GM18951 (cell line): Measurements from ENCODE around the gene PHYH.
"Not testable (repeated sequence)": the region's sequence is repeated elsewhere in the genome, so short reads cannot be mapped to it uniquely, and the experiment has no call there.

Source experiments
- POLR2A ChIP-seq: IDR thresholded peaks from 4 replicates; pipeline ENCODE4 v1.6.1; 2011; ENCODE audit warnings: mild to moderate bottlenecking; ENCODE audit not compliant: insufficient read length, insufficient read depth; ENCODE audit errors: extremely low read depth
- in situ Hi-C: fragments of 300-500 bp; cut with MboI; formaldehyde crosslinking; loops from one replicate; pipeline ENCODE4 v1.12.0; 2022; ENCODE audit warnings: low sequenced_read_pairs, mixed read lengths, inconsistent platforms; ENCODE audit not compliant: unreplicated experiment

The PHYH gene

DNA sequence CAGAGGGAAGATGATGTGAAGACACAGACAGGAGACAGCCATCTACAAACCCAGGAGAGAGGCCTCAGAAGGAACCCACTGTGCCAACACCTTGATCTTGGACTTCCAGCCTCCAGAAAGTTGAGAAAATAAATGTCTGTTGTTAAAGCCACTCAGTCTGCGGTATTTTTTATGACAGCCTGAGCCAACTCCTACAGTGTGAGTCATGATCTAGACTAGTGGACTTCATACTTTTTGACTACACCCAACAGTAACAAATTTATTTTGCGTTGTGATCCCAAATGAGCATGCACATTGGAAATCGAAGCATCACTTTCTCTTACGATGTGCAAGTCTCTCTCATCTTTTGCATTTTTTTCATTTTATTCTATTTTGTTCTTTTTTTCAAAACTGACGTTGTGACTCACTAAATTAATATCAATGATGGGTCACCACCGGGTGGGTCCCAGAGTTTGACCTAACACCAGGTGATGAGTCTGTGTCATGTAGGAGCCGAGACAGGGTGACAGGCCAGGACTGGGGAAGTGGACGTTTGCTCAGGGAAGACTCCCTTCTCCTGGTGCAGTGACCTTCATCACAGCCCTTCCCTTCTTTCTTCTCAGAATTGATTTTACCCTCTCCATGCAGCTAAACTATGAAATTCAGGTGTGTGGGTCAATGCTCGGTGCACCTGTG lies 28.9 kb downstream of the PHYH start:
- in situ Hi-C loops: no loop called here

DNA sequence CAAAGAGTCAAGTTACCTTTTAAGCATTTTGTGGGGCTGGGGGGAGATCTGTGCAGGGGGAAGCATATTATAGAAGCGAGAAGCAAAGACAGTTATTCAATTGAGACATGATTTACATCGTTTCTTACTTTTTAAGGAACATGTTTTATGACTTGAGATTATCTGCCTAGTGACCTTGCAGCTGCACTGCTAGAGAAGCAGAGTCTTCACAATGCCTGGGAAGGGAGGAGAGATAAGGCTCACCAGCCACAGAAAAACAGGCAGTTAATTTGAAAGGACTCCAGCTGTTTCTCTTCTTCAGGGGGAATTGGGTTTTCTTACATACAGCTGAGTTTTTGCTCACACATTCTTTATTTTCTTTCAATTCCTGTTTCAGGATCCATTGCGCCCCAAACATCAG lies 31.0 kb downstream of the PHYH start:
- no peak for TF ChIP-seq POLR2A
- in situ Hi-C loops: no loop called here

More for the DNA sequence above, 28.9 kb downstream of the PHYH start:
- no peak for TF ChIP-seq POLR2A

DNA sequence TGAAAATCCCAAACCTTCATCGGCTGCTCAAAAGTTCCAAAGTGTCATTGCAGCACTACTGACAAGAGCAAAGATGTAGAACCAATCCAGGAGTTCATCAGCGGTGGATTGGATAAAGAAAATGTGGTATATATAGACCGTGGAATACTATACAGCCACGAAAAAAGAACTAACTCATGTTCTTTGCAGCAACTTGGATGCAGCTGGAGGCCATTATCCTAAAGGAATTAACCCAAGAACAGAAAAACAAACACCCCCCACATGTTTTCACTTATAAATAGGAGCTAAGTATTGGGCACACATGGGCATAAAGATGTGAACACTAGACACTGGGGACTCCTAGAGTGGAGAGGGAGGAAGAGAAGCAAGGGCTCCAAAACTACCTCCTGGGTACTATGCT lies 31.6 kb downstream of the PHYH start:
- no peak for TF ChIP-seq POLR2A
- in situ Hi-C loops: no loop called here

DNA sequence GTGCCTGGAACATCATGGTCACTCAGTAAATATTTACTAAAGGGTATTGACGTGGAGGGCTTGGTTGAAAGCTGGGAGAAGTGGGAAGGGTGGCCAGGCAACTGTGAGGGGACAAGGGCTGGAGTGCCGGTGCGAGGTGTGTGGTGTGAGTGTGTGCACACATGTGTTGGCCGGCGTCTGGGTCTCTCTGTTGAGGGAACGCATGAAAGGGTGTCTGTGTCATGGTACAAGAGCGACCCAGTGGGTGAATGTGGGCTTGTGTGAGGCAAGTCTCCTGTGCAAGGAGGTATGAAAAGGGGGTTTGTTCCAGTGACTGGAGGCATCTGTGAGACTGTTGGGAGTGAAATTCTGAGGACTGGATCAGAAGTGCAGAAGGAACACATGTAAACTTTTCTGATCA lies 36.3 kb downstream of the PHYH start:
- in situ Hi-C loops: no loop called here
- TF ChIP-seq POLR2A: no peak

DNA sequence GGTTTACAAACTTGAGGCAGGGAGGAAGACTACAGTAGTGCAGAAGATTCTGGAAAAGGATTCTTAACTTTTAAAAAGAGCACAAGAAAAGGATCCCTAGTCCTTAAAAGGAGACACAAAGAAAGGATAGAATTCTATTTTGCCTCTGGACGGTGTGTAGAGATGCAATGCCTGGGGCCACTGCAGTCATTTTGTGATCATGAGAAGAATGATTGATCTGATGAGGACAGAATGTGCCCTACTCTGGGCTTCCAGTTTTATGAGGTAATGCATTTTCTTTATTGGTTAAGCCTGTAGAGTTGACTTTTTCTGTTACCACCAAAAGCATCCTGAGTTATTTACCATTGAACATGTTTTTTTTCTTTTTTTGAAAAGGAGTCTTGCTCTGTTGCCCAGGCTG lies 37.4 kb downstream of the PHYH start:
- in situ Hi-C loops: no loop called here
- no peak for TF ChIP-seq POLR2A

DNA sequence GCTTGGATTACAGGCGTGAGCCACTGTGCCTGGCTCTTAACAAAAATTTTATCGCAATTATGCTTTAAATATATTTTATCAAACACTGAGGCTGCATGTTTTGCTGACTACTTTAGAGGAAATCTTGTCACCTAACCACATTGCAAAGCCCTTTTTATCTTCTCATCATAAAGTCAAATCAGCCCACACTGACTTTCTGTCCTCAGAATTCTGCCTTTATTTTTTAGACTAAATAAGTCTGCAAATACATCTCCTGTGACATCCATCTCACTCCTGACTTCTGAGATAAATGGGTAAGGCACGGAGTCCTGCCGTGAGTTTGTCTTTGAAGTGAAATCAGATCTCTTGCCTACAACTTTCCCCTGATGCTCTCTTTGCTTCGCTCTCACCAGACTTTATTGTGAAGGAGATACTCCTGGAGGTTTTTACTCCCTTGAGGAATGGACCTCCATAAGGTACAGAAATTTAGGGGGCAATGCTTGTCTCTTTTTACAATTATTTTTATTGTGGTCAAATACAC lies 42.2 kb downstream of the PHYH start:
- TF ChIP-seq POLR2A: no peak
- in situ Hi-C loops: no loop called here

DNA sequence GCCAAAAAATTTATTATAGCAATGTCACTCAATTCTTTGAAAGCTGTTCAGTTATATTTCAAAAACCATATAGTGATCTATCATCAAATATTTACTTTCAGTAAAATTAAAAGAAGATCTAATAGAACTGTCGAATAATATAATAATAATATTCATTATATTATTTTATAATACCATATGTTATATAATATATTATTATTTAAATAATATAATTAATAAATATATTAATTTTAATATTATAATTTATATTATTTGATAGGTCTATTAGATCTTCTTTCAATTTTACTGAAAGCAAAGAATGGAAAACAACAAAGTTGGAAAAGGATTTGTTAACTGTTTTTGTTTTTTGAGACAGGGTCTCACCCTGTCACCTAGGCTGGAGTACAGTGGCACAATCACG lies 43.2 kb downstream of the PHYH start:
- in situ Hi-C loops: no loop called here
- no peak for TF ChIP-seq POLR2A

DNA sequence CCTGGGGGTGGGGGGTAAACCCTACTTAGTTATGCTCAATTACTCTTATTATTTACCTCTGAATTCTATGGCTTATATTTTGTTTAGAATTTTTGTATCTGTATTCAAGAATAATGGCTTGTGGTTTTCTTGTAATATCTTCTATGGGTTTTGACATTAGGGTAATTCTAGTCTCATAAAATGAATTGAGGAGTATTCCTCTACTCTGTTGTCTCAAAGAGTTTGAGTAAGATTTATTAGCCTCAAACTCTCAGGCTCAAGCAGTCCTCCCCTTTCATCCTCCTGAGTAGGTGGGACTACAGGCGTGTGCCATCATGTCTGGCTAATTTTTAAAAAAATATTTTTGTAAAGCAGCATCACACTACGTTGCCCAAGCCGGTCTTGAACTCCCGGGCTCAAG lies 46.1 kb downstream of the PHYH start:
- in situ Hi-C loops: no loop called here
- TF ChIP-seq POLR2A: no peak

DNA sequence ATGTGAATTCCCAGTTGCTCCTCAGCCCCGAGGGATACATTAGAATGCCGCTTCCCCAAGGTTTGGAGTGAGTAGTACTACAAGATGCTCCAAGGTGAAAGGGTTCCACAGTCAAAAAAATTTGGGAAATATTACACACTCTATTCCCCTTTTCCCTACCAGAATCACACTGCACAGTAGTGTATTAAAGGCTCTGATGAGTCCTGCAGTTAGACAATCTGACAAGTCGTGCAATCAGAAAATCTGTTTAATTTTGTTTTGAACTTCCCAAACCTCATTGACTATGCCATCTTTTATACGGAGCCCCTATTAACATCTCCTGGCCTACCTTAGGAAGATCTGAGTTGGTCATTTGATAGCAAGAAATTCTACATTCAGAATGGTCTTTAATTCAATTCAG lies 52.1 kb downstream of the PHYH start:
- in situ Hi-C loops: no loop called here

DNA sequence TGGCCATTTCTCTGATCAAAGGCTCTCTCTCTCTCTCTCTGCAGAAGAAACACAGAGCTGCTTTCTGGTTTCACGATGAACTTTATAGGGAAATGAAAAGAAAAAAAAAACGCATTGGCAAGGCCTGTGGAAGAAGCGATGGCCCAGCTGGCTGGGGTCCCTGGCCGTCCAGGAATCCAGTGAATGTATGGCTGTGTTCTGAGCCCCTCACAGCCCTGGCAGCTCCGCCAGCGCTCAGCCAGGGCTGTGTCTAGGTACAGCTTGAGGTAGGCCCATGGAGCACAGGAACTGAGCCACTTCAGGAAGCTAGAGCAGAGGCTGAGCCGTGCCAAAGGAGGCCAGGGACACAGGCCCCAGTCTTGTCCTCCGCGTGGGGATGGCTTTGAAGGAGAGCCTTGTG lies 52.6 kb downstream of the PHYH start:
- no peak for TF ChIP-seq POLR2A
- in situ Hi-C loops: no loop called here

More for the DNA sequence above, 52.1 kb downstream of the PHYH start:
- no peak for TF ChIP-seq POLR2A

DNA sequence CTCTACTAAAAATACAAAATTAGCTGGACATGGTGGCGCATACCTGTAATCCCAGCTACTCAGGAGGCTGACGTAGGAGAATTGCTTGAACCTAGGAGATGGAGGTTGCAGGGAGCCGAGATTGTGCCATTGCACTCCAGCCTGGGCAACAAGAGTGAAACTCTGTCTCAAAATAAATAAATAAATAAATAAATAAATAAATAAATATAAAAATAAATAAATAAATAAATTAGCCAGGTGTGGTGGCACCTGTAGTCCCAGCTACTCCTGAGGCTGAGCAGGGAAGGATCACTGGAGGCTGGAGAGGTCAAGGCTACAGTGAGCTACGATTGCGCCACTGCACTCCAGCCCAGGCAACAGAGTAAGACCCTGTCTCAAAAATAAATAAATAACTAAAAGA lies 57.6 kb downstream of the PHYH start:
- in situ Hi-C loops: not testable (repeated sequence)

DNA sequence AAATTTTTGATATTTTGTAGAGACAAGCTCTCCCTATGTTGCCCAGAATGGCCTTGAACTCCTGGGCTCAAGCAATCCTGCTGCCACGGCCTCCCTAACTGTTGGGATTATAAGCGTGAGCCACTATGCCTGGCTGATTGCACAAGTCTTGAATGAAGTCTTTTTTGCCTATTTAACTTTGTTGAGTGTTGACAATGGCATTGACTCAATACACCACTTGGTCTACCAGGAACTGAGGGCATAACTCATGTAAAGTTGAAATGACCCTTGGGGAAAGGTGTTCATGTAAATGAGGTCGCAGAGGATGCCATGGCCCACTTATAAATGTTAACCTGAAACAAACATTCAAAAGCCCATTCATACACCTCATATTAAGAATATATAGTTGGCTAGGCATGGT lies 58.3 kb downstream of the PHYH start:
- in situ Hi-C loops: no loop called here

DNA sequence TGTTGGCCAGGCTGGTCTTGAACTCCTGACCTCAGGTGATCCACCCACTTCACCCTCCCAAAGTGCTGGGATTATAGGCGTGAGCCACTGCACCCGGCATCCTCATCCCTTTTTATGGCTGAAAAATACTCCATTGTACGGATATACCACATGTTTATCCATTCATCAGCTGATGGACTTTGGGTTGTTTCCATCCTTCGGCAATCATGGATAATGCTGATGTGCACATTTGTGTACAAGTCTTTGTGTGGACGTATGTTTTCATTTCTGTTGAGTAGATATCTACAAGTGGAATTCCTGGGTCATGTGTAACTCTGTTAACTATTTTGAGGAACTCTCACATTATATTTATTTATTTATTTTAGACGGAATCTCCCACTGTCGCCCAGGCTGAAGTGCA lies 59.9 kb downstream of the PHYH start:
- TF ChIP-seq POLR2A: no peak
- in situ Hi-C loops: no loop called here

More for the DNA sequence above, 58.3 kb downstream of the PHYH start:
- no peak for TF ChIP-seq POLR2A

DNA sequence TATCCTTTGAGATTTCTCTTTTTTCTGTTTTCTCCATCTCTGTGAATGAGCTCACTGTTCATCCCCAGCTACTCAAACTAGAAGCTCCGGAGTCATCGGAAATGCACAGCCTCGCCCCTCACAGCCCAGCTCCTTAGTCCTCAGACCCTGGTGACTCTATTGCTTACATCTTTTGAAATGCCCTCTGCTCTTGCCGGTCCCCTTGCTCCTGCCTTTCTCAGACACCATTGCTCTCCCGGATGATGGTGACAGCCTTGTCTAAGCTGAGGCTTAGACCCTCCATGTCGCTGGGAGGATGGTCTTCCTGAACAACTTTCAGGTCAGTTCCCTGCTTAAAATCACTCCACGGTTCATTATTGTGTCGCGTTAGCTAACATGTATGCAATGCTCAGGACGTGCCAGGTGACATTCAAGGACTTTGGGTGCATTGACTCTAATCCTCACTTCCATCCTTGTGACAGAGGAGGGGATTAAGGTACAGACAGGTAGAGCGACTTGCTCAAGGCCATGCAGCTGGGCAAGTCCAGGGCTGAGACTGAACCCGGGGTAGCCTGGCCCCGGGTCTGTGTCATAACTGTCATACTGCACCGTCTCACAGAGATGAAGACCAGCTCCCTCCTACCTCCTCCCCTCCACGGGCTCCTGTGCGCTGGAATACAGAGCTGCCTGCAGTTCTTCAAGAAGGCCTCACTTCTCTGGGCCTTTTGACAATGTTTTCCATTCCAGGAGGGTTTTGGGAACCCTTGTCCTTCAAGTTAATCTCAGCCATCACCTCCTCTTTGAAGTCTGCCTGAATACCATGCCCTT lies 61.4 kb downstream of the PHYH start:
- TF ChIP-seq POLR2A: no peak
- in situ Hi-C loops: no loop called here
